ENCODE data around the gene LSM7.
"Not testable (repeated sequence)": the region's sequence is repeated elsewhere in the genome, so short reads cannot be mapped to it uniquely, and the experiment has no call there.

The LSM7 gene

DNA sequence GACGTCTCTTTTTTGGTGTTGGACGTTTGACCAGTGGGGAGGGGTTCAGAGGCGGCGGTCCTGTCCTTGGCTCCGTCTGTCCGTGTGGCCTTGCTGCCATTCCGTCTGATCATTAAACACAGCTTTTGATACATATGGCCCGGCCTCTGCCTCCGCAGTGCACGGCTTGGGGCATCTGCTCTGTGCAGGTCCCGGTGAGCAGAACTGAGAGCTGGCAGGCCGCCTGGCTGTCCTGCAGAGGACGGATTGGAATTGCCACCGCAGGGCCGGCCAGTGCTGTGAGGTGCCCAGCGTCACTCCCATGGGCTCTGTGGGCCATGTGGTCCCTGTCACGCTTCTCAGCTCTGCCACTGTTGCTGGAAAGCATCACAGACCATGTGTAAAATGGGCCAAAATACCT lies 26.3 kb upstream of the LSM7 start:
- DNase-seq, result no peak

DNA sequence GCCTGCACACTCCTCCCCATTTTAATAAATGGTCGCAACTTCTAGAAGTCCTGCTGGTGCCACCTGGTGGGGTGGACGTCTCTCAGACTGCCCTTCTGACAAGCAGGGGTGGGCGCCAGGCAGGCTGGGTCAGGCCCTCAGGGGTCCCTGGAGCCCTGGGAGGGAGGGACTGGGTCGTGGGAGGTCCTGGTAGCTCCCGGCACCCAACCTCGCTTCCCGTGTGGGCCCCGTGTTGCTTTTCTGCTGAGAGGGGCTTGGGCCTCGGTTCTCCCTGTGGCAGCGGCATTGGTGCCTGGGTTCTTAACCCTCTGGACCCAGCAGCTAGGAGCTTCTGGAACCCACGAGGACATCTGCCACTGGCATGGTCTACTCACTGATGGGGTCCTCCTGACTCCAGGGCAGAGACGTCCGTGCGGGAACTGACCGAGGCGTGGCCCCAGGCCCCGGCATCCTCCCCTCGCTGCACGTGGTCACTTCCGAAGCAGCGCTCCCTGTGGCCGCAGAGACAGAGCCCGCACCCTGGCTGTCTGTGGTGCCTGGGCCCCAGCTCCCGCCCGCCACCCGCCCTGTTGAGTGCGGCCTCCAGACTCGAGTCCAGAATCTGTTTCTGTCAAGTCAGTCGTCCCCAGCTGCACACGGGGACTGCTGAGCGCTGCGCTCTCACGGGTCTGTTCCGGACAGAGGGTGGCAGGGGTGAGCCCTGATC lies 25.7 kb upstream of the LSM7 start:
- DNase-seq, result no peak

DNA sequence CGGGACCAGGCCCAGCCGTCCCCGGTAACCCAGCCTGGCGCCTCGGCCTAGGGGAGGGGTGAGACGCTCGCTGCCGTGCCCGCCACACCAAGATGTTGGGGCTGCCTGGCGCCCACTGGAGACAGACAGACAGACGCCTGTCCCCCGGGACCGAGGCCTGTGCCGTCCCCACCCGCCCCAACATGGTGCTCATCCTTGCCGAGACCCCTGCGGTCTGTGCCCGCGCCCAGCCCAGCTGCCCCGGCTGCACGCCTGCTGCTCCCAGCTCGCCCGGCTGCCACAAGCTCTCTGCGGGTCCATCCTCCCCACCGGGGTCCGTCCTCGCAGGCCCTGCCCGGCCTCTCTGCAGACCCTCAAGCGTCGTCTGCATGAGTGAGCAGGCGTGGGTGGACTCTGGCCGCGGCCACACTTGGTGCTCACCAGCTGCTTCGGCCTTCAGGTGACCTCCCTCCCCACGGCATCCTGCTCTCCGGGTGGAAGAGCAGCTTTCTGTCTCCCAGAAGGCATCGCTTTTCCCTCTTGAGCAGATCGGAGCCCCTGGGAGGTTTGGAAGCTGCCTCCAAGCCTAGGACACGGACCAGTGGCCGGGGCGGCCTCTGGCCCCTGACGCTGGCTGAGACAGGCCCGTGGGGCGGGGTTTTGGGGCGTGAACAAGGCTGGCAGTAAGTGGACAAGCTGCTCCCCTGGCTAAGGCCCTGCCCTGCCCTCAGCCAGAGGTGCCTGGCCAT lies 24.9 kb upstream of the LSM7 start:
- no peak for DNase-seq

- no peak for DNase-seq
These were observed 23.7 kb upstream of the LSM7 start for GRCh38 chr19:2352121-2352520.

- no peak for DNase-seq
These were observed 23.2 kb upstream of the LSM7 start for GRCh38 chr19:2351591-2351990.

DNA sequence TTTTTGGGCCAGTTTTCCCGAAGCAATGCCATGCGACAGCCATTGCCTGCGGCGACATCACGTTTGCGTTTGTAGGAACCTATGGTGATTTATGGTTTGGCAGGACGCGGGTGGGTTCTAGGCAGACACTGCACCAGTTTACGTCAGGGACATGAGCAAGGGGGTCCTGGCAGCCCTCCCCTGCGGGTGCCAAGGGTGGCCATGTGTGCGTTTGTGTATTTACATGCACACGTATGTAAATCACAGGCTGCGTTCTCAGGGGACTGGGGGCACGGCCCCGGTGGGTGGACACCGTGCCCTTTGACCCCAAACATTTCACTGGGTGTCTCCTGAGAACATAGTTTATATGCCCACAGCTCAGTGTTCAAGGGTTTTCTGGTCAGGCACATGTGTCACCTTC lies 22.3 kb upstream of the LSM7 start:
- DNase-seq, result no peak

DNA sequence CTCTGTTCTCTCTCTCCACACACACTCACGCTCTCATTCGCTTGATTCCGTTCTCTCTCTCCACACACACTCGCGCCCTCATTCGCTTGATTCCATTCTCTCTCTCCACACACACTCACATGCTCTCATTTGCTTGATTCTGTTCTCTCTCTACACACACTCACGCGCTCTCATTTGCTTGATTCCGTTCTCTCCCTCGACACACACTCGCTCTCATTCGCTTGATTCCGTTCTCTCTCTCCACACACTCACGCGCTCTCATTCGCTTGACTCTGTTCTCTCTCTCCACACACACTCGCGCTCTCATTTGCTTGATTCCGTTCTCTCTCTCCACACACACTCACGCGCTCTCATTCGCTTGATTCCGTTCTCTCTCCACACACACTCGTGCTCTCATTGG lies 21.4 kb upstream of the LSM7 start:
- DNase-seq, result not testable (repeated sequence)

GRCh38 chr19:2345794-2346663 lies 17.6 kb upstream of the LSM7 start:
- DNase-seq, result peak; percentile 97

GRCh38 chr19:2345076-2345475 lies 16.7 kb upstream of the LSM7 start:
- DNase-seq, result no peak

GRCh38 chr19:2344381-2344870 lies 16.0 kb upstream of the LSM7 start:
- DNase-seq, result no peak

DNA sequence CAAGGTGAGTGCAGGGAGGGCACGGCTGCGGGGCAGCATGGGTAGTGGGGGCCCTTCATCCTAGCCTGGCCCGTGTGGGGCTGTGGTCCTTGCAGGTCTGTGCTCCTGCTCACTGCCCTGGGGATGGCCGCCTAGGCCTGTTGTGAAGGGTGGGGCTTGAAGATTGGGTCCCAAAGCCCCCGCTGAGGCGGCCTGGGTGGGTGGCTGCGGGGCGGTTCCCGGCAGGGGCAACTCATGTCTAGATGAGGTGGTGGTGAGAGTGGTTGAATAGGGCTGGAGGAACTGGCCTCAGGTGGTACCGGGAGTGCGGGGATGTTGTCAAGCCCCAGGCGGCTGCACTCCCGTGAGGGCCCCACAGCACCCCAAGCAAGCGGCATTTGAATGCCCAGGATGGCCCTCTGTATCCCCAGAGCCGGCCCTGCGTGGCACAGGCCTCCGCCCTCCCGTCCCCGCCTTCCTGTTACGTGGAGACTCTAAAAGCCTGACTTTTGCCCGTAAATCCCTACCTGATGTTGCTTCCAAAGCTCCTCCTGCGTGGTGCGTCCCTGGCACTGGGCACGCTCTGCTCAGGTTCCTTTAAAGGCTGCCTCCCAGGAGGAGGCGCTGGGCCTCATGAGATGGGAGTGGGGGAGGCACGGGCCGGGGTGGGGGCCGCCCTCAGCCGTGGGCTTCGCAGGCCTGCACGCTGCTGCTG lies 15.1 kb upstream of the LSM7 start:
- no peak for DNase-seq

DNA sequence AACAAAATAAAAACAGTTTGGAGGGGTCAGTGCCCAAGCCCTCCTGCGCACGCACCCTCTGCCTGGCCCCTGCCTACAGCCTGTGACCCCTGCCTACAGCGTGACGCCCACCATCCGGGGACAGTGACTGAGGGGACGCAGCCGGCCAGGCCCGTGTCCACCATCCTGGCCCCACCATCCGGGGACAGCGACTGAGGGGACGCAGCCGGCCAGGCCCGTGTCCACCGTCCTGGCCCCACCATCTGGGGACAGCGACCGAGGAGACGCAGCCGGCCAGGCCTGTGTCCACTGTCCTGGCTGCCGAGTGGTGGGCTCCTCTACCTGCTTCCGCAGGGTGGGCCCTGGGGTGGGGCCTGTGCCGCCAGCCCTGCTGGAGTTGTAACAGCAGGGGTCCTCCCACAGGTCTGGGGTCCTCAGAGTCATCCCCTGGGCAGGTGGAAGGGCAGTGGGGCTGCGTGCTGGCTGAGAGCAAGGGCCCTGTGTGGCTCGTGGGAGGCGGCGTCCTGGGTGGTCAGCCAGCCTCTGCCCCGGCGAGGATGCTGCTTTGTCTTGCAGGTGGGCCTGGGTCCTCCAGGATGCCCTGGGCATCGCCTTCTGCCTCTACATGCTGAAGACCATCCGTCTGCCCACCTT lies 14.4 kb upstream of the LSM7 start:
- DNase-seq, result no peak

DNA sequence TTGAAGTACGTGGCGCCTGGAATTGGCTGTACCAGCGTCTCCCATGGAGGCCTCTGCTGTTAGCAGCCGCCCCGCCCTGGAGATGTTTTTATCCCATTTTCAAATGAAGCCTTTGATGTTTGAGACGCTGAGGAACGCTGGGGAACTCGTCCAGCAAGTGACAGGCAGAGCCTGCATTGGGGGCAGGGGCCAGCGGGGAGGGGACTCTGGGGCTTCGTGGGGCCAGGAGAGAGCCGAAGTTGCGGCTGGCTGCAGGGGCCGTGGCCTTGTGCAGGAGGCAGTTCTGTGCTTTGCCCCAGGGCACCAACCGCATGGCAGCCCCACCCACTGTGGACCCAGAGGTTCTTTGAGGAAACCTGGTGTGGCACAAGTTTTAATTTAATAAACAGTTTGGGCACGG lies 13.6 kb upstream of the LSM7 start:
- no peak for DNase-seq

GRCh38 chr19:2341244-2341751 lies 12.9 kb upstream of the LSM7 start:
- peak; percentile 74 for DNase-seq

GRCh38 chr19:2340496-2341243 lies 12.3 kb upstream of the LSM7 start:
- DNase-seq, result no peak

DNA sequence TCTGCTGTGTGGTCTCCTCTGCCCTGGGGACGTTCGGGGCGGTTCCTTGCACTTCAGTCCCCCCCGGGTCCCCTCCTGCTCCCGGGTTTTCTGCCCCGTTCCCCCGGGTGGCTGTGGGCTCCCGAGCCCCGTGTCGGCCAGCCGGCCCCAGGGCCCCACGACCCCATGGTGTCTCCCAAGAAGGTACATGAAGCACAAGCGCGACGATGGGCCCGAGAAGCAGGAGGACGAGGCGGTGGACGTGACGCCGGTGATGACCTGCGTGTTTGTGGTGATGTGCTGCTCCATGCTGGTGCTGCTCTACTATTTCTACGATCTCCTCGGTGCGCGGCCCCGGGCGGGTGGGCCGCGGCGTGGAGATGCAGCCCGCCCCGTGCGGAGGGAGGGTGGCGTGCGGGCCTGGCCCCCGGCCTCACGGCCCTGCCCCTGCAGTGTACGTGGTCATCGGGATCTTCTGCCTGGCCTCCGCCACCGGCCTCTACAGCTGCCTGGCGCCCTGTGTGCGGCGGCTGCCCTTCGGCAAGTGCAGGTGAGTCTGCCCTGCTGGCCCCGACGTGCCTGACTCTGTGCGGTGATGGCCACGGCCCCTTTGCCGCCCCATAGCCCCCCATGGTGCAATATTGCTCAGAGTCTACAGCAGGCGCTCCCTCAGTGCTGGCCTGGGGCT lies 11.4 kb upstream of the LSM7 start:
- no peak for DNase-seq

DNA sequence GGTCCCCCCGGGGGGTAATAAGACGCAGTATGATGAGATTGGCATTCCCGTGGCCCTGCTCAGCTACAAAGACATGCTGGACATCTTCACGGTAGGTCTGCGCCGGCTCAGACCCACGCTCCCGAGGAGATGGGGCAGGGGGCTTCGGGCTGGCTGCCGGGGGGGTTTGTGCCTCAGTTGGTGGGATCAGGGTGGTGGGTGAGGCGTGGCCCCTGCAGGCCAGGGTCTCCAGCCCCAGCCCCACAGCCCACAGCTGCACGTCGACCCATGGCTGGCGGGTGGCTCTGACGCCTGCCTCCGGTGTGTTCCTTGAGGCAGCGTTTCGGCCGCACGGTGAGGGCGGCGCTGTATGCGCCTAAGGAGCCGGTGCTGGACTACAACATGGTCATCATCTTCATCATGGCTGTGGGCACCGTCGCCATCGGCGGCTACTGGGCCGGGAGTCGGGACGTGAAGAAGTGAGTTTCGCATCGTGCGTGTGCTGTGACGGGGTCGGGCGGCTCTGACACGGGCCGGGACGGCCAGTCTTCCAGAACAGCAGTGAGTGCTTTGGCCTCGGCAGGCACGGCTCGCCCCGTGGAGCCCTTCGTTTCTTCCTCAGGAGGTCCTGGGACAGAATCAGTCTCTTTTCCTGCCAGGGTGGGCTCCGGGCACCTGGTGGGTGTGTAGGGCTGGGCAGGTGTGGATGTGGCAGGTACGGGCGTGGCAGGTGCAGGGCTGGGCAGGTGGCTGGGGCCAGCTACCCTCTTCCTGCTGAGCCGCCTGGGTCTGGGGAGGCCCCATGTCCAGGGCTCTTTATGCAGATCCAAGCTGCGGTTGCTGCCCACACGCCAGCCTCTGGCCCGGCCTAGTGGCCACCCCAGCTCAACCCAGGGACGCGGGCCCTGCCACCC lies 10.6 kb upstream of the LSM7 start:
- no peak for DNase-seq

DNA sequence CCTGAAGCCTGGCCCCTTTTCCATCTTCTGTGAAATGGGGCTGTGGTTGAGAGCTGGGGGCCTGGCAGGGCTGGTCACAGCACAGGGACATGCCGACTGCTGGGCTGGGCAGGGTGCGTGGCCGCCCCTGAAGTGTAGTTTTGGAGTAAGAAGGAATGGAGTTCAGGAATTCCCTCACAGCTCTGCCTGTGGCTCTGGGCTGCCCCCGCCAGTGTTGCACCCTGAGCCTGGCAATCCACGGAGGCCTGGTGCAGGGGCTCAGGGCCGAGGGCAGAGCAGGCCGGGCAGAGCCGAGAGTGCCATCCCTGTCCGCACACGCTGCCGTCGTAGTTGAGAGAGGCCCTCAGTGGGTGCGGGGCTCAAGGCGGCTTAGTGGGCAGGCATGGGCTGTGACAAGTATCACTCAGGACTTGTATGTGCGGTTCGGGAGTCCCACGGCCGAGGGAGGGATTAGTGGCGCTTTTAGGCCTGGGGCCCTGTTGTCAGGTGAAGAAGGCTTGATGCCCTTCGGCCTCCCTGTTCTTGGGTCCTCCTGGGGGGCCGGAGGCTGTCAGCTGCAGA lies 9.7 kb upstream of the LSM7 start:
- no peak for DNase-seq

DNA sequence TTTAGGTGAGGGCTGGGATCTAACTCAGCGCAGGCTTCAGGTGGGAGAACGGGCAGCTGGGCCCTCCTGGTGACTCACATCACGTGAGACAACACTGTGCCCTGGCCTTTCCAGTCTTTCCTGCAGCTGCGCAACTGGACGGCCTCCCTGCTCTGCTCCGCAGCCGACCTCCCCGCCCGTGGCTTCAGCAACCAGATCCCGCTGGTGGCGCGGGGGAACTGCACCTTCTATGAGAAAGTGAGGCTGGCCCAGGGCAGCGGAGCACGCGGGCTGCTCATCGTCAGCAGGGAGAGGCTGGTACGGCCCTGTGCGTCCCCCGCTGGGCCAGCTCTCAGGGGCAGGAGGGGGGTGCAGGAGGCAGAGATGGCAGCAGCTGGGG lies 8.9 kb upstream of the LSM7 start:
- DNase-seq, result peak; percentile 61

Data from hematopoietic multipotent progenitor cell treated with erythropoietin and hydrocortisone succinate and interleukin-3 and kit ligand, for 6 days (in vitro differentiated cells).